EH (cell line): ENCODE results near the gene FRG1.
"Not testable (repeated sequence)": the region's sequence is repeated elsewhere in the genome, so short reads cannot be mapped to it uniquely, and the experiment has no call there.

Experiments
- DNase-seq: peaks from one replicate; pipeline ENCODE4 v3.0.0-alpha.2; 2015; ENCODE audit warnings: low read depth

FRG1 gene

DNA sequence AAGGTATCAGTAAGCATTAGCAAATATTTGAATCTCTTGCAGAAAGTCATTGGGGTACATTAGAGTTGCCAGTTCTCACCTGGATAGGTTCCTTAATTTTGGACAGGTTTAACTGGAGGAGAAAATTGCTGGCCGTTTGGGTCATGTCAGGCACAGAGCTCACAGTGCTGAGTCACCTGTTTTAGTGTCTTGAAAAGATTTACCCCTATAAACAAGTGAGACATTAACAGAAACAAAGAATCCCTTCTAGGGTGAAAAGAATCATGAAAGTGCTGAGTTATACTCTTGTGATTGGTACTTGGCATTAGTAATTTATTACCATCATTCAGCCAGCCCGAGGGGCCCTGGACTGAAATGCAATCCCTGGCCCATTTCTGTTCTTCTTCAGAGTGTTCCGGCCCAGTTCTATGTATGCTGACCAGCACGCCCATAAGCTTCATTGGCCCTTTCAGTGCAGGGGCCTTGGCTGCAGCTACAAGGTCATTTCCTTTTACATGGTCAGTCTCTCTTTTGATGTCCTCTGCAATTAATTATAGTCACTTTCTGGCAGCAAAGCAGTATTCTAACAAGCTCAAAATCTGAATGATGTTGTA is 45.1 kb downstream of the FRG1 start:
- not testable (repeated sequence) for DNase-seq

DNA sequence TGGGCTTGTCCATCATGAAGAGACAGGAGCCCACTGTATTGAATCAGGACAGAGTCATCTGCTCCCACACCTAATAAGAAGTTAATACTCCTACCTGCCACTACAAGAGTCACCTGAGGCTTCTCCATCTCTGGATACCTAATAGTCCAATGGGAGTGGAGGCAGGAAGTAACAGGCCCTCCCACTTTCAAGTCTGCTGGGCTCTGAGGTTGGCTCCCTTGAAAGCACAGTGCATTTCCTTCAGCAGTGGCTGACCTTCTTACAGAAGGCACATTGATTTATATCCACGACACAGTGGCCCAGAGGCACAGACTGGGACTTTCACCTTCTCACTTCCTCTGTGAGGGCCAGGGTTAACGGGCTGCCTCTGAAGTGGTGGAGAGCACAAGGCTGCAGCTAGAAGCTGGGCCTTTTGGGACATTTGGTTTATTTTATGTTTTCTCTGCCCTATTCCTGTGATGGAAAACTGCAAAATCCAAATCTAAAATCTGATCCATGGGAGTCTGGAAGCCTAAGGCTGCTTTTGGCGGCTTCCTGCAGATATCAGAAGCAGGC is 48.3 kb downstream of the FRG1 start:
- no peak for DNase-seq

DNA sequence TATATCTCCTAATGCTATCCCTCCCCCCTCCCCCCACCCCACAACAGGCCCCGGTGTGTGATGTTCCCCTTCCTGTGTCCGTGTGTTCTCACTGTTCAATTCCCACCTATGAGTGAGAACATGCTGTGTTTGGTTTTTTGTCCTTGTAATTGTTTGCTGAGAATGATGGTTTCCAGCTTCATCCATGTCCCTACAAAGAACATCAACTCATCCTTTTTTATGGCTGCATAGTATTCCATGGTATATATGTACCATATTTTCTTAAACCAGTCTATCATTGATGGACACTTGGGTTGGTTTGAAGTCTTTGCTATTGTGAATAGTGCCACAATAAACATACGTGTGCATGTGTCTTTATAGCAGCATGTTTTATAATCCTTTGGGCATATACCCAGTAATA is 49.3 kb downstream of the FRG1 start:
- DNase-seq: not testable (repeated sequence)
